CD4-positive, alpha-beta T cell treated with Interleukin-10 for 1 hour (primary cell): ENCODE measurements around the gene PEX26.
"Not testable (repeated sequence)": the region's sequence is repeated elsewhere in the genome, so short reads cannot be mapped to it uniquely, and the experiment has no call there.

Source experiments
- DNase-seq: peaks from one replicate; pipeline ENCODE4 v3.0.0-alpha.2; 2020

The PEX26 gene

DNA sequence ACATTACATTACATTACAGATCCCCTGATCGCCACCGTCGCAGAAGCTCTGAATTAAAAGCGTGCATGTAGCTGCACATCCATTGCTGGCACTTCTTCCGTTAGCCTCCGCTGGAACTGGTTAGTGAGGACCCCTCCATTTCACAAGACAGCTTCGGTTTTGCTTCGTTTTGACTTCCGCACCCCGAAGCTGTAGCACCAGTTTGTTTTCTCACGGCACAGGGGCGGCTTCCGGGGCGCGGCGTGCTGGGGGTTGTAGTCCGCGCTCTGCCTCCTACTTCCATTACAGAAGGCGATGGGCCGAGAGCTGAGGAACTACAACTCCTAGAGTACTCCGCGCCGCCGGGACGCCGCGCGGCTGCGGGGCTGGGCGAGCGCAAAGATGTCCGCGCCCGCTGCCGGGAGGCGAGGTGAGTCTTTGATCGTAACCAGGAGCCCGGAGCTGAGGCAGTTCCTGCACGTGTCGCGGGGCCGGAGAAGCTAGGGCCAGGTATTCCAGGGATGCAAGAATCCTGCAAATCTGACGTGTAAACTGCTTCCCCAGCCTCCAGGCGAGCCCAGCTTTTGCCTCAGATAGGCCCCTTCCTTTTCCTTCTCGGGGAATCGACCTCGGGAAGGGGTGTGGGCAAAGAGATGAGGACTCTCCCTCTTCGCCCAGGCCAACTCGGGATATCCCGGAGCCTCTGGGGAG is at the start of gene PEX26:
Gene PEX26 (plus strand): TSS at position 352 of the 690 bp plus-strand sequence. CDS start 387 bp downstream, outside the sequence.
- peak; percentile 96 for DNase-seq

DNA sequence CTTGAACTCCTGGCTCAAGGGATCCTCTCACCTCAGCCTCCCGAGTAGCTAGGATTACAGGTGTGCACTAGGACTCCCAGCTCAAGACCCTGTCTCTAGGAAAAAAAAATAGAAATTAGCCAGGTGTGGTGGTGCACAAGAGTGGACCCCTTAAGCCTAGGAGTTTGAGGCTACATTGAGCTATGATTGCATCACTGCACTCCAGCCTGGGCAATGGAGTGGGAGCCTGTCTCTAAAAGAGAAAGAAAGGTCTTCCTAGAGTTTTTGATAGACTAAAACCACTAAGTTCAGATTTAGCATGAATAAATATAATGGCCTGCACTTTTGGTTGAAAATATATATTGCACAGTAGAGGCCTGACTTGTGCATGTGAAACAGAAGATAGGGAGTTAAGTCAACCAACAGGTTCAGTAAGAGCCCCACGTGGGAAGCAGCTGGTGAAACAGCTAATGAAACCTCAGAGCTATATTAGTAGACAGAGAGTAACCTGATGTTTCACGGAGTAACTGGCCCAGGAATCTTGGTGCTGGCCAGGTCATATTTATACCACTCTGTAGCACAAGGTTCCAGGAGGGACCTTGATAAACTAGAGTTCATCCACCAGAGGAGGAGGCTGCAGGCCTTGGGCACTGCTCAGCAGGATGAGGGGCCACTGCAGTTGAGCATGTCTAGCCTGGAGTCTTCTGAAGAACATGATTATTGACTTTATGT is 48.8 kb upstream of the PEX26 start:
- DNase-seq, result no peak

- DNase-seq, result no peak
Measured at GRCh38 chr22:18029686-18030267, 48.0 kb upstream of the PEX26 start.

- no peak for DNase-seq
Measured at GRCh38 chr22:18031695-18032454, 45.9 kb upstream of the PEX26 start.

GRCh38 chr22:18032455-18033101 is 45.2 kb upstream of the PEX26 start:
- DNase-seq, result no peak

GRCh38 chr22:18033204-18033998 is 44.4 kb upstream of the PEX26 start:
- no peak for DNase-seq

DNA sequence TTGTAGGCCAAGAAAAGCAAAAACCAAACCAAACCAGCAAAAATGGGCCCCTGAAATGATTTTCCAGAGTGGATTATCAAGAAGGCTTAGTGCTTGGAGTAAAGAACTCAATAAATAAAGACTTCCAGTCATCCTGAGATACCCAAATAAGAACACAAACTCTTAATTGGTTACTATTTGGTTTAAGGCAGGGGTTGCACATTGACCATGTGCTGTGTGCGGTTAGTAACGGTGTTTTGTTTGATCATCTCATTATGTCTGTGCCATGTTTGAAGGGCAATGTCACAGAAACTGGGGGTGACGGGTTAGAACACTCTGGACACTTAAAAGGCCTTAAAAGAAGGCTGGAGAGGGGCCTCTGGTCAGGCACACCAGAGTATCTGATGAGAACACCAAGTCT is 43.7 kb upstream of the PEX26 start:
- no peak for DNase-seq

DNA sequence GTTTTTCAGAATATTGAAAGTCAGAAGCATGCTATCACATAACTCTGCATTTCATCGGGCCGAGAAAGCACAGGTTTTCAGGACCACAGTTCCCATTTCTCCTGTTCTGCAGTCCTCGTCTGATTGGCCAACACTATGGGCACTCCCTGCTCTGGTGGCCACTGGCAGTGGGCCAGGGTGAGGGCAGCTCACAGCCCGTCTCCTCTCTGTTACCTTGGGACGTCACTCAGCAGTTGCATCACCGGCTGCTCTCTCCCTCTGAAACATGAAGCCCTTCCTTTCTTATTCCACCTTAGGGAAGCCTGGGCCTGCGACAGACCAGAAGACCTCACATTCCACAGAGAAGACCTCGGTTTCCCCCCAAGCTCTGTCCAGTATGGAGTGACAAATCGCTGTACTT is 42.0 kb upstream of the PEX26 start:
- no peak for DNase-seq

GRCh38 chr22:18040898-18041297 is 36.9 kb upstream of the PEX26 start:
- not testable (repeated sequence) for DNase-seq

- no peak for DNase-seq
Measured at GRCh38 chr22:18042685-18043084, 35.1 kb upstream of the PEX26 start.

GRCh38 chr22:18044548-18045271 is 33.1 kb upstream of the PEX26 start:
- no peak for DNase-seq

GRCh38 chr22:18045794-18046193 is 32.0 kb upstream of the PEX26 start:
- DNase-seq, result no peak

- DNase-seq, result no peak
Measured at GRCh38 chr22:18048041-18048440, 29.7 kb upstream of the PEX26 start.

- no peak for DNase-seq
Measured at GRCh38 chr22:18048441-18048898, 29.3 kb upstream of the PEX26 start.

DNA sequence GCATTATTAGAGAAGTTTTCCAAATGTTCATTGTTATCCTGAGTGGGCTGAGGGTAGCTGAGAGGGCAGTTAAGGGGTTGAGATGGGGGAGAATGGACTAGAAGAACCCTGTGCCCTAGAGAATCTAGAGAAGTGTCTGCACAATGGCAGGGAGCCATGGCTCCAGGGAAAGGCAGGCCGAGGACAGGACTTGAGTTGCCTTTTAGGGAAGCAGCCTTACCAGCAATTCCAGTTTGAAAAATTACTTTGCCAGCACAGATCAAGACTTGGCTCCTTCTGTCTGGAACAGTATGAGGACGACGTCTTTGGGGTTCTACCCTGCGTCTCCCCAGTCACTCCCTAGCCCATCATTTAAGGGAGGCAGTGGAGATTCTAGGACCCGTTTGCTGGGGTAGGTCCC is 27.7 kb upstream of the PEX26 start:
- no peak for DNase-seq

DNA sequence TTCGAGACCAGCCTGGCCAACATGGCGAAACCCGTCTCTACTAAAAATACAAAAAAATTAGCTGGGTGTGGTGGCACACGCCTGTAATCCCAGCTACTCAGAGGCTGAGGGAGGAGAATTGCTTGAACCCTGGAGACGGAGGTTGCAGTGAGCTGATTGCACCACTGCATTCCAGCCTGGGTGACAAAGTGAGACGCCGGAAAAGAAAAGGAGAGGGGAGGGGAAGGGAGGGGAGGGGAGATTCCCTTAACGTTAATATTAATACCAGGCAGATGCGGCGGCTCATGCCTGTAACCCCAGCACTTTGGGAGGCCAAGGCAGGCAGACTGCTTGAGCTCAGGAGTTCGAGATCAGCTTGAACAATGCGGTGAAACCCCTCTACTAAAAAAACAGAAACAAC is 26.7 kb upstream of the PEX26 start:
- not testable (repeated sequence) for DNase-seq

GRCh38 chr22:18053216-18053946 is 24.4 kb upstream of the PEX26 start:
- not testable (repeated sequence) for DNase-seq

- DNase-seq, result no peak
Measured at GRCh38 chr22:18055619-18056160, 22.1 kb upstream of the PEX26 start.

DNA sequence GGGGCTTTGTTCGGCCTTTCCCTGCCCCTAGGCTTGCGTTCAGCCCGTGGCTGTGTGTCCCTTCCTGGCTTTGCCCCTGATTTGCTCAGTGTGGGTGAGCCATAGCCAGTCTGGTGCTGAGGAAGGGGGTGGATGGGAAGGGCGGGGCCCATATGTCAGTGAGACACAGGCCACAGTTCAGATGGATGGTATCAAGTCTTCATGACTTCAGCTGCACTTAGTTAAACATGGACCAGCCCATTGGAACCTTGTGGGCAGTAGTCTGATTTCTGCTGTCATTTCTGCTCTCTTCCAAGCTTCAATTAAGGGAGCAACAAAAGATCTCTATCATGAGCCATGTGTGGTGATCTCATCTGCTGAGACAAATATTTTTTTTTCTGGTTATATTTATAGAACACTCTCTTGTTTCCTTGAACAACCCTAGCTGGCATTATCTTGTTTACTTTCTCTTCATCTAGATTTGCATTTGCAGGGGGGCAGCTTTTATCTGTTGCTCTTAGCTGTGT is 21.6 kb upstream of the PEX26 start:
- DNase-seq, result no peak
